Cardiac muscle cell (in vitro differentiated cells and primary cell): ENCODE data around the gene HMGB3. TPM values are rescaled to one million over a fixed set of nuclear protein-coding genes. Genes with fewer than 3 reads are reported as not detected.

ENCODE experiments used
- DNase-seq, 2 donors: peaks; one replicate each; pipeline versions ENCODE4 v3.0.0 to v3.0.0-alpha.2; 2010 to 2017; ENCODE audit warnings: low read depth in 1 of 2, low spot score in 1 of 2
- H3K27ac ChIP-seq: fragments of 200-600 bp; sonication (generic); 2 replicates; pipeline ENCODE4 v1.5.1; 2016
- H3K27me3 ChIP-seq: fragments of 200-600 bp; sonication (generic); 2 replicates; pipeline ENCODE4 v1.6.0; 2016; ENCODE audit warnings: control low read depth
- H3K36me3 ChIP-seq: fragments of 200-600 bp; sonication (generic); 2 replicates; pipeline ENCODE4 v1.5.1; 2016; ENCODE audit warnings: control low read depth
- H3K4me1 ChIP-seq: fragments of 200-600 bp; sonication (generic); 2 replicates; pipeline ENCODE4 v1.8.1; 2017; ENCODE audit warnings: low read depth, mild to moderate bottlenecking, mixed run types
- H3K4me3 ChIP-seq: fragments of 200-600 bp; sonication (generic); 2 replicates; pipeline ENCODE4 v1.5.1; 2016; ENCODE audit warnings: mild to moderate bottlenecking
- H3K9me3 ChIP-seq: fragments of 200-600 bp; sonication (generic); 2 replicates; pipeline ENCODE4 v1.5.1; 2017; ENCODE audit warnings: low read depth, mild to moderate bottlenecking, control low read depth
- CTCF ChIP-seq: IDR thresholded peaks from 2 replicates; pipeline ENCODE4 v1.5.1; 2012; ENCODE audit warnings: low read depth, mild to moderate bottlenecking, low read length
- polyA plus RNA-seq: library from polyadenylated mRNA; unstranded; fragments of >200 nt; fragmentation: Nextera tagmentation; extraction: Ambion mirVana; gene quantifications from 2 replicates; pipeline ENCODE4 v1.2.1, GENCODE V29; 2016
- total RNA-seq: library from RNA; depleted of rRNA; stranded (reverse); fragments of >200 nt; gene quantifications from 2 replicates; pipeline ENCODE4 v1.2.3, GENCODE V29; 2016

The HMGB3 gene
- total and polyA plus RNA-seq, 2 experiments from 2014 or later: 117 to 120 TPM

- H3K27me3 ChIP-seq: no peaks in the 10 kb centered on the region
- no peaks in the 10 kb centered on the region for H3K9me3 ChIP-seq
- DNase-seq: no peak
- no peaks in the 10 kb centered on the region for H3K4me1 ChIP-seq
- TF ChIP-seq CTCF: no peak
- H3K27ac ChIP-seq: no peak overlapping the region
- no peaks in the 10 kb centered on the region for H3K36me3 ChIP-seq
- no peak overlapping the region for H3K4me3 ChIP-seq
These were observed 42.2 kb upstream of the HMGB3 start for GRCh38 chrX:150940844-150941495.

GRCh38 chrX:150941580-150941979, 41.6 kb upstream of the HMGB3 start:
- no peak for TF ChIP-seq CTCF
- DNase-seq: no peak
- Histone ChIP-seq H3K27ac (no peak overlapping the region), H3K4me1 (no peaks in the 10 kb centered on the region), H3K27me3 (no peaks in the 10 kb centered on the region), H3K36me3 (no peaks in the 10 kb centered on the region), H3K9me3 (no peaks in the 10 kb centered on the region), H3K4me3 (no peak overlapping the region)

GRCh38 chrX:150942942-150943594, 40.1 kb upstream of the HMGB3 start:
- no peak overlapping the region for H3K4me3 ChIP-seq
- H3K36me3 ChIP-seq: no peaks in the 10 kb centered on the region
- TF ChIP-seq CTCF: no peak
- peak in 1 of 2 donors; percentile 16 for DNase-seq
- H3K27me3 ChIP-seq: no peaks in the 10 kb centered on the region
- no peak overlapping the region for H3K27ac ChIP-seq
- H3K4me1 ChIP-seq: no peaks in the 10 kb centered on the region
- H3K9me3 ChIP-seq: no peaks in the 10 kb centered on the region

- Histone ChIP-seq H3K27ac (no peak overlapping the region), H3K27me3 (no peaks in the 10 kb centered on the region), H3K4me3 (no peak overlapping the region), H3K4me1 (no peaks in the 10 kb centered on the region), H3K9me3 (no peaks in the 10 kb centered on the region), H3K36me3 (no peaks in the 10 kb centered on the region)
- TF ChIP-seq CTCF: no peak
- no peak for DNase-seq
These were observed 38.9 kb upstream of the HMGB3 start for GRCh38 chrX:150944233-150944632.

- H3K9me3 ChIP-seq: no peaks in the 10 kb centered on the region
- no peak for TF ChIP-seq CTCF
These were observed 28.2 kb upstream of the HMGB3 start for GRCh38 chrX:150954951-150955350.

More at GRCh38 chrX:150954951-150955350, 28.2 kb upstream of the HMGB3 start:
- DNase-seq: no peak
- H3K4me3 ChIP-seq: no peak overlapping the region
- H3K27ac ChIP-seq: no peak overlapping the region
- no peaks in the 10 kb centered on the region for H3K4me1 ChIP-seq
- H3K27me3 ChIP-seq: no peaks in the 10 kb centered on the region
- H3K36me3 ChIP-seq: no peaks in the 10 kb centered on the region
